OCI-LY7 (cell line): ENCODE data around the gene PAPLN.

Experiments
- EZH2phosphoT487 ChIP-seq: fragments of 200-600 bp; sonication (generic); IDR thresholded peaks from 2 replicates; pipeline ENCODE4 v1.6.1; 2018; ENCODE audit warnings: low read depth, borderline replicate concordance, mild to moderate bottlenecking, mixed run types, antibody characterized with exemption, low read length, moderate library complexity, mixed read lengths
- TF ChIP-seq, protein P1 (sequence below): fragments of 200-600 bp; sonication (generic); conservative IDR thresholded peaks from 2 replicates; pipeline ENCODE4 v1.5.1; 2014; ENCODE audit warnings: mild to moderate bottlenecking, antibody characterized with exemption, low read length, moderate library complexity, mixed read lengths

DNA sequence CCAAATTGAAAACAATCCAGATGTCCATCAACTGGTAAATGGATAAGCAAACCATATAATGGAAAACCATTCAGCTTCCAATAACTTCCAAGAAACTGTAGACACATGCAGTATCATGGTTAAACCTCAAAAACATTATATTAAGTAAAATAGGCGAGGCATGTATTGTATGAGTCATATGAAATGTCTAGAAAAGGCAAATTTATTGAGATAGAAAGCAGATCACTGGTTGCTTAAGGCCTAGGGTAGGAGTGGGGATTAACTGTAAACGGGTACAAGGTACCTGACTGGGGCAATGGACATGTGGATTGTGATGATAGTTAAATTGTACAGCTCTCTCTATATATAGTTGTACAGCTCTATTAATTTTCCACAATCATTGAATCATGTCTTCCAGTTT lies 21.3 kb upstream of the PAPLN start:
- TF ChIP-seq, protein P1, sequence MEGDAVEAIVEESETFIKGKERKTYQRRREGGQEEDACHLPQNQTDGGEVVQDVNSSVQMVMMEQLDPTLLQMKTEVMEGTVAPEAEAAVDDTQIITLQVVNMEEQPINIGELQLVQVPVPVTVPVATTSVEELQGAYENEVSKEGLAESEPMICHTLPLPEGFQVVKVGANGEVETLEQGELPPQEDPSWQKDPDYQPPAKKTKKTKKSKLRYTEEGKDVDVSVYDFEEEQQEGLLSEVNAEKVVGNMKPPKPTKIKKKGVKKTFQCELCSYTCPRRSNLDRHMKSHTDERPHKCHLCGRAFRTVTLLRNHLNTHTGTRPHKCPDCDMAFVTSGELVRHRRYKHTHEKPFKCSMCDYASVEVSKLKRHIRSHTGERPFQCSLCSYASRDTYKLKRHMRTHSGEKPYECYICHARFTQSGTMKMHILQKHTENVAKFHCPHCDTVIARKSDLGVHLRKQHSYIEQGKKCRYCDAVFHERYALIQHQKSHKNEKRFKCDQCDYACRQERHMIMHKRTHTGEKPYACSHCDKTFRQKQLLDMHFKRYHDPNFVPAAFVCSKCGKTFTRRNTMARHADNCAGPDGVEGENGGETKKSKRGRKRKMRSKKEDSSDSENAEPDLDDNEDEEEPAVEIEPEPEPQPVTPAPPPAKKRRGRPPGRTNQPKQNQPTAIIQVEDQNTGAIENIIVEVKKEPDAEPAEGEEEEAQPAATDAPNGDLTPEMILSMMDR: no peak
- TF ChIP-seq EZH2phosphoT487: no peak
